SK-N-SH treated with all-trans-retinoic acid at 6 μM for 48 hours (cell line): Measurements from ENCODE around the gene MIAT.

Source experiments
- ATAC-seq: fragments of 200-7000 bp; cut with Tn5 transposase; 3 replicates; pipeline ENCODE4 v1.9.1; 2020; ENCODE audit warnings: mild to moderate bottlenecking, moderate library complexity
- ARNTL ChIP-seq: fragments of 450-650 bp; formaldehyde crosslinking; IDR thresholded peaks from 2 replicates; pipeline ENCODE4 v1.5.0; 2020; ENCODE audit warnings: low read depth, mild to moderate bottlenecking, moderate library complexity, borderline replicate concordance
- BACH2 ChIP-seq: fragments of 250-450 bp; sonication (Bioruptor Pico); IDR thresholded peaks from 2 replicates; pipeline ENCODE4 v1.9.0; 2021; ENCODE audit warnings: mild to moderate bottlenecking, borderline replicate concordance
- ESRRG ChIP-seq: fragments of 250-450 bp; sonication (Bioruptor Pico); IDR thresholded peaks from 2 replicates; pipeline ENCODE4 v1.6.1; 2021; ENCODE audit warnings: mild to moderate bottlenecking
- GLIS3 ChIP-seq: fragments of 250-450 bp; sonication (Bioruptor Pico); IDR thresholded peaks from 2 replicates; pipeline ENCODE4 v1.5.0; 2020; ENCODE audit warnings: mild to moderate bottlenecking, moderate library complexity
- ISL1 ChIP-seq: fragments of 250-450 bp; sonication (Bioruptor Pico); IDR thresholded peaks from 2 replicates; pipeline ENCODE4 v2.1.2; 2022; ENCODE audit warnings: mild to moderate bottlenecking, moderate library complexity
- RARB ChIP-seq: fragments of 250-450 bp; sonication (Bioruptor Pico); IDR thresholded peaks from 2 replicates; pipeline ENCODE4 v1.8.0; 2021; ENCODE audit warnings: mild to moderate bottlenecking, moderate library complexity
- SNAI2 ChIP-seq: fragments of 250-450 bp; sonication (Bioruptor Pico); IDR thresholded peaks from 2 replicates; pipeline ENCODE4 v1.5.0; 2020; ENCODE audit warnings: mild to moderate bottlenecking, moderate library complexity
- TCF4 ChIP-seq: fragments of 250-450 bp; sonication (Bioruptor Pico); IDR thresholded peaks from 2 replicates; pipeline ENCODE4 v1.8.0; 2021; ENCODE audit warnings: mild to moderate bottlenecking, moderate library complexity, borderline replicate concordance
- TOX ChIP-seq: fragments of 250-450 bp; sonication (Bioruptor Pico); IDR thresholded peaks from 2 replicates; pipeline ENCODE4 v1.8.0; 2021; ENCODE audit warnings: mild to moderate bottlenecking, moderate library complexity, borderline replicate concordance
- ZFP3 ChIP-seq: fragments of 250-450 bp; sonication (Bioruptor Pico); IDR thresholded peaks from 2 replicates; pipeline ENCODE4 v1.5.0; 2020; ENCODE audit warnings: mild to moderate bottlenecking, moderate library complexity
- ZFP30 ChIP-seq: fragments of 450-650 bp; formaldehyde crosslinking; IDR thresholded peaks from 2 replicates; pipeline ENCODE4 v1.5.0; 2022; ENCODE audit warnings: mild to moderate bottlenecking, moderate library complexity
- ZNF565 ChIP-seq: fragments of 450-650 bp; formaldehyde crosslinking; conservative IDR thresholded peaks from 2 replicates; pipeline ENCODE4 v1.5.0; 2020; ENCODE audit warnings: low read depth, mild to moderate bottlenecking, moderate library complexity
- ZNF70 ChIP-seq: fragments of 450-650 bp; formaldehyde crosslinking; IDR thresholded peaks from 2 replicates; pipeline ENCODE4 v1.5.0; 2020; ENCODE audit warnings: mild to moderate bottlenecking, moderate library complexity
- ZNF8 ChIP-seq: fragments of 450-650 bp; formaldehyde crosslinking; IDR thresholded peaks from 2 replicates; pipeline ENCODE4 v1.5.0; 2020; ENCODE audit warnings: mild to moderate bottlenecking, moderate library complexity
- TF ChIP-seq, protein P1 (sequence below): fragments of 250-450 bp; sonication (Bioruptor Pico); IDR thresholded peaks from 2 replicates; pipeline ENCODE4 v1.8.0; 2021; ENCODE audit warnings: low read depth, mild to moderate bottlenecking, moderate library complexity, borderline replicate concordance
- TF ChIP-seq, protein P2 (sequence below): fragments of 250-450 bp; sonication (Bioruptor Pico); IDR thresholded peaks from 2 replicates; pipeline ENCODE4 v1.5.1; 2020; ENCODE audit warnings: low read depth, mild to moderate bottlenecking, moderate library complexity
- TF ChIP-seq, protein P3 (sequence below): fragments of 250-450 bp; sonication (Bioruptor Pico); IDR thresholded peaks from 2 replicates; pipeline ENCODE4 v1.5.1; 2021; ENCODE audit warnings: mild to moderate bottlenecking, moderate library complexity
- TF ChIP-seq, protein P4 (sequence below): fragments of 250-450 bp; sonication (Bioruptor Pico); IDR thresholded peaks from 2 replicates; pipeline ENCODE4 v1.8.0; 2020; ENCODE audit warnings: mild to moderate bottlenecking, moderate library complexity, borderline replicate concordance
- TF ChIP-seq, protein P5 (sequence below): fragments of 250-450 bp; sonication (Bioruptor Pico); IDR thresholded peaks from 2 replicates; pipeline ENCODE4 v1.5.0; 2020; ENCODE audit warnings: mild to moderate bottlenecking, moderate library complexity

Gene MIAT

DNA sequence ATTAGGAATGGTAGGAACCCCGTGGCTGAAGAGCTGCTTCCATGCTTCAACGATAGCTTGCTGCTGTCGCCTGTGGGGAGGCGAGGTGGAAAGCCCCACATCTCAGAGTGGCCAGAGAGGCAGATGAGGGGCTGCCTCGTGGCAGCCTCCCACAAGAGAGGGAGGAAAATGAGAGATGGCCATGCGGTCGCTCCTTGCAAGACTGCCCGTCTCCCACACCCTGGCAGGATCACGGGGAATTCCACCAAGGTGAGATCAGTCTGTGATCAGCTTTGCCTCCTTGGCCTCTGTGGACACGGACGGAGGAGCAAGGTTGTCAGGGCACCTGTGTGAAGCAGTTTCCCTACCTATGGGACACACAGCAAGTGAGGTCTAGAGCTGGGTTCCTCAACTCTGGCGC is 32.6 kb upstream of the MIAT start:
- TF ChIP-seq TCF4 = no peak
- TF ChIP-seq ZNF565 (CRISPR knock-in tag) = no peak
- TF ChIP-seq ZFP3 (CRISPR knock-in tag) = no peak
- no peak for TF ChIP-seq ZFP30
- TF ChIP-seq TOX (CRISPR knock-in tag) = no peak
- no peak for TF ChIP-seq RARB (CRISPR knock-in tag)
- no peak for TF ChIP-seq GLIS3 (CRISPR knock-in tag)
- TF ChIP-seq, protein P1, sequence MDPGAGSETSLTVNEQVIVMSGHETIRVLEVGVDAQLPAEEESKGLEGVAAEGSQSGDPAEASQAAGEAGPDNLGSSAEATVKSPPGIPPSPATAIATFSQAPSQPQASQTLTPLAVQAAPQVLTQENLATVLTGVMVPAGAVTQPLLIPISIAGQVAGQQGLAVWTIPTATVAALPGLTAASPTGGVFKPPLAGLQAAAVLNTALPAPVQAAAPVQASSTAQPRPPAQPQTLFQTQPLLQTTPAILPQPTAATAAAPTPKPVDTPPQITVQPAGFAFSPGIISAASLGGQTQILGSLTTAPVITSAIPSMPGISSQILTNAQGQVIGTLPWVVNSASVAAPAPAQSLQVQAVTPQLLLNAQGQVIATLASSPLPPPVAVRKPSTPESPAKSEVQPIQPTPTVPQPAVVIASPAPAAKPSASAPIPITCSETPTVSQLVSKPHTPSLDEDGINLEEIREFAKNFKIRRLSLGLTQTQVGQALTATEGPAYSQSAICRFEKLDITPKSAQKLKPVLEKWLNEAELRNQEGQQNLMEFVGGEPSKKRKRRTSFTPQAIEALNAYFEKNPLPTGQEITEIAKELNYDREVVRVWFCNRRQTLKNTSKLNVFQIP (CRISPR knock-in tag) = no peak

DNA sequence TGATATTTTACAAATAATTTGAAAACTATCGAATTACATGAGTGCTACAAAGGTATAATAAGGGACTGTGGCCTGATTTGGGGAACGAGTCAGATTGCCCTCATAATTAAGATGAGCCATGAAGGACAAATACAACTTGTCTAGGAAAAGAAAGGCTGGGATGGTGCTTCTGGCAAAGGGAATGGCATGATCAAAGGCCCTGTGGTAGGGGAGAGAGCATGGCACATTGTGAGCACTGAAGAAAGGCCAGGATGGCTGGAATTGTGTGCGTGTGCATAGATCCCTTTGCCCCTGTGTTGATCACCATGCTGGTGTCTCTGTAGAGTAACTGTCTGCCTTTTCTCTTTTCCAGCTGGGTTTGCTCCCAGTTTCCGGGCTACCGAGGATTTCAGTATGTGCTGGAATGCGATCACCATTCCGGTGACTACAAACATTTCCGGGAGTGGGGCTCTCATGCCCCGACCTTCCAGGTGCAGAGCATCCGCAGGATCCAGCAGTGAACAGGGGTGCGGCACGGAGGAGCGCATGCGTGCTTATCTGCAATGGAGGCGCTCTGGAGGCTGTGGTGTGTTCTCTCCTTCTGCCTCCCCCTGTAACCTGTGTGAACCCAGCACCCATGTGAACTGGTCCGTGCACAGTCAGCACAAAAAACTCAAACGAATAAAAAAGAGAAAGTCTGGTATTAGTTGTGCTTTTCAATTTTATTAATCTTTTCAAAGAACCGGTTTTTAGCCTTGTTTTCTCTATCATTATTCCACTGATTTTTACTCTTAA is 27.2 kb upstream of the MIAT start:
- no peak for TF ChIP-seq TCF4
- no peak for TF ChIP-seq ZNF8 (CRISPR knock-in tag)
- TF ChIP-seq, protein P2, sequence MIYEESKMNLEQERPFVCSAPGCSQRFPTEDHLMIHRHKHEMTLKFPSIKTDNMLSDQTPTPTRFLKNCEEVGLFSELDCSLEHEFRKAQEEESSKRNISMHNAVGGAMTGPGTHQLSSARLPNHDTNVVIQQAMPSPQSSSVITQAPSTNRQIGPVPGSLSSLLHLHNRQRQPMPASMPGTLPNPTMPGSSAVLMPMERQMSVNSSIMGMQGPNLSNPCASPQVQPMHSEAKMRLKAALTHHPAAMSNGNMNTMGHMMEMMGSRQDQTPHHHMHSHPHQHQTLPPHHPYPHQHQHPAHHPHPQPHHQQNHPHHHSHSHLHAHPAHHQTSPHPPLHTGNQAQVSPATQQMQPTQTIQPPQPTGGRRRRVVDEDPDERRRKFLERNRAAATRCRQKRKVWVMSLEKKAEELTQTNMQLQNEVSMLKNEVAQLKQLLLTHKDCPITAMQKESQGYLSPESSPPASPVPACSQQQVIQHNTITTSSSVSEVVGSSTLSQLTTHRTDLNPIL (CRISPR knock-in tag) = no peak
- no peak for TF ChIP-seq ZFP30
- TF ChIP-seq, protein P3, sequence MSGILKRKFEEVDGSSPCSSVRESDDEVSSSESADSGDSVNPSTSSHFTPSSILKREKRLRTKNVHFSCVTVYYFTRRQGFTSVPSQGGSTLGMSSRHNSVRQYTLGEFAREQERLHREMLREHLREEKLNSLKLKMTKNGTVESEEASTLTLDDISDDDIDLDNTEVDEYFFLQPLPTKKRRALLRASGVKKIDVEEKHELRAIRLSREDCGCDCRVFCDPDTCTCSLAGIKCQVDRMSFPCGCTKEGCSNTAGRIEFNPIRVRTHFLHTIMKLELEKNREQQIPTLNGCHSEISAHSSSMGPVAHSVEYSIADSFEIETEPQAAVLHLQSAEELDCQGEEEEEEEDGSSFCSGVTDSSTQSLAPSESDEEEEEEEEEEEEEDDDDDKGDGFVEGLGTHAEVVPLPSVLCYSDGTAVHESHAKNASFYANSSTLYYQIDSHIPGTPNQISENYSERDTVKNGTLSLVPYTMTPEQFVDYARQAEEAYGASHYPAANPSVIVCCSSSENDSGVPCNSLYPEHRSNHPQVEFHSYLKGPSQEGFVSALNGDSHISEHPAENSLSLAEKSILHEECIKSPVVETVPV (CRISPR knock-in tag) = no peak
- TF ChIP-seq ISL1 (CRISPR knock-in tag) = no peak
- no peak for TF ChIP-seq BACH2 (CRISPR knock-in tag)
- no peak for TF ChIP-seq ESRRG (CRISPR knock-in tag)
- no peak for TF ChIP-seq ZNF70 (CRISPR knock-in tag)
- no peak for TF ChIP-seq TOX (CRISPR knock-in tag)
- TF ChIP-seq GLIS3 (CRISPR knock-in tag) = no peak
- no peak for TF ChIP-seq SNAI2
- TF ChIP-seq, all 23 proteins: peak for 0
- ATAC-seq = no peak

More for the DNA sequence above, 32.6 kb upstream of the MIAT start:
- ATAC-seq = no peak

DNA sequence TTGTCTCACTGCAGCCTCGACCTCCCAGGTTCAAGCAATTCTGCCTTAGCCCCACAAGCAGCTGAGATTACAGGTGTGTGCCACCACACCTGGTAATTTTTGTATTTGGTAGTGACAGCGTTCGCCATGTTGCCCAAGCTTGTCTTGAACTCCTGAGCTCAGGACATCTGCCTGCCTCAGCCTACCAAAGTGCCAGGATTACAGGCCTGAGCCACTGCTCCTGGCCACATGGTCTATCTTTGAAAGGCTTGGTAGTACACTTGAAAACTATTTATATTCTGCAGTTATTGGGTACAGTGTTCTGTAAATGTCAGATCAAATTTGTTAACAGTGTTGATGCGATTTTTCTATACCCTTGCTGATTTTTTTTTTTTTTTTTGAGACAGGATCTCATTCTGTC is 26.1 kb upstream of the MIAT start:
- TF ChIP-seq ZNF8 (CRISPR knock-in tag) = no peak
- TF ChIP-seq ARNTL = no peak
- TF ChIP-seq ISL1 (CRISPR knock-in tag) = no peak
- no peak for TF ChIP-seq SNAI2
- TF ChIP-seq, protein P4, sequence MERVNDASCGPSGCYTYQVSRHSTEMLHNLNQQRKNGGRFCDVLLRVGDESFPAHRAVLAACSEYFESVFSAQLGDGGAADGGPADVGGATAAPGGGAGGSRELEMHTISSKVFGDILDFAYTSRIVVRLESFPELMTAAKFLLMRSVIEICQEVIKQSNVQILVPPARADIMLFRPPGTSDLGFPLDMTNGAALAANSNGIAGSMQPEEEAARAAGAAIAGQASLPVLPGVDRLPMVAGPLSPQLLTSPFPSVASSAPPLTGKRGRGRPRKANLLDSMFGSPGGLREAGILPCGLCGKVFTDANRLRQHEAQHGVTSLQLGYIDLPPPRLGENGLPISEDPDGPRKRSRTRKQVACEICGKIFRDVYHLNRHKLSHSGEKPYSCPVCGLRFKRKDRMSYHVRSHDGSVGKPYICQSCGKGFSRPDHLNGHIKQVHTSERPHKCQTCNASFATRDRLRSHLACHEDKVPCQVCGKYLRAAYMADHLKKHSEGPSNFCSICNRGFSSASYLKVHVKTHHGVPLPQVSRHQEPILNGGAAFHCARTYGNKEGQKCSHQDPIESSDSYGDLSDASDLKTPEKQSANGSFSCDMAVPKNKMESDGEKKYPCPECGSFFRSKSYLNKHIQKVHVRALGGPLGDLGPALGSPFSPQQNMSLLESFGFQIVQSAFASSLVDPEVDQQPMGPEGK = no peak
- no peak for TF ChIP-seq GLIS3 (CRISPR knock-in tag)
- TF ChIP-seq, protein P5, sequence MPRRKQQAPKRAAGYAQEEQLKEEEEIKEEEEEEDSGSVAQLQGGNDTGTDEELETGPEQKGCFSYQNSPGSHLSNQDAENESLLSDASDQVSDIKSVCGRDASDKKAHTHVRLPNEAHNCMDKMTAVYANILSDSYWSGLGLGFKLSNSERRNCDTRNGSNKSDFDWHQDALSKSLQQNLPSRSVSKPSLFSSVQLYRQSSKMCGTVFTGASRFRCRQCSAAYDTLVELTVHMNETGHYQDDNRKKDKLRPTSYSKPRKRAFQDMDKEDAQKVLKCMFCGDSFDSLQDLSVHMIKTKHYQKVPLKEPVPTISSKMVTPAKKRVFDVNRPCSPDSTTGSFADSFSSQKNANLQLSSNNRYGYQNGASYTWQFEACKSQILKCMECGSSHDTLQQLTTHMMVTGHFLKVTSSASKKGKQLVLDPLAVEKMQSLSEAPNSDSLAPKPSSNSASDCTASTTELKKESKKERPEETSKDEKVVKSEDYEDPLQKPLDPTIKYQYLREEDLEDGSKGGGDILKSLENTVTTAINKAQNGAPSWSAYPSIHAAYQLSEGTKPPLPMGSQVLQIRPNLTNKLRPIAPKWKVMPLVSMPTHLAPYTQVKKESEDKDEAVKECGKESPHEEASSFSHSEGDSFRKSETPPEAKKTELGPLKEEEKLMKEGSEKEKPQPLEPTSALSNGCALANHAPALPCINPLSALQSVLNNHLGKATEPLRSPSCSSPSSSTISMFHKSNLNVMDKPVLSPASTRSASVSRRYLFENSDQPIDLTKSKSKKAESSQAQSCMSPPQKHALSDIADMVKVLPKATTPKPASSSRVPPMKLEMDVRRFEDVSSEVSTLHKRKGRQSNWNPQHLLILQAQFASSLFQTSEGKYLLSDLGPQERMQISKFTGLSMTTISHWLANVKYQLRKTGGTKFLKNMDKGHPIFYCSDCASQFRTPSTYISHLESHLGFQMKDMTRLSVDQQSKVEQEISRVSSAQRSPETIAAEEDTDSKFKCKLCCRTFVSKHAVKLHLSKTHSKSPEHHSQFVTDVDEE (CRISPR knock-in tag) = no peak
- TF ChIP-seq, protein P1 (CRISPR knock-in tag) = no peak
- no peak for TF ChIP-seq ESRRG (CRISPR knock-in tag)
- no peak for ATAC-seq
